Measurements from ENCODE around the gene AREG. TPM values are rescaled to one million over a fixed set of nuclear protein-coding genes. Genes with fewer than 3 reads are reported as not detected.

Gene AREG
- total and polyA plus RNA-seq, 2 of the 13 experiments (the other 11 are each of a cell fraction or from before 2014, with no cell fraction given): 6.2 to 7.1 TPM

GRCh38 chr4:74473155-74473811 is 28.3 kb downstream of the AREG start:
- in situ Hi-C loops (cut with HindIII; ENCODE audit: extremely low pct_ligation_motif_present, low pct_unique_long_range_greater_than_20kb): no loop called here
- H3K27ac ChIP-seq (ENCODE audit: extremely low read length, insufficient read depth, low read length): no peak overlapping the region
- 38% methylated on average over 5 of the region's 5 CpGs for WGBS (ENCODE audit: low lambda C conversion rate)
- peak; percentile 62 for DNase-seq (ENCODE audit: low spot score)
- H3K9ac ChIP-seq (ENCODE audit: insufficient read depth, low read depth, low read length): no peak overlapping the region
- H3K4me2 ChIP-seq (ENCODE audit: low read depth, low read length): no peak overlapping the region
- no peaks in the 10 kb centered on the region for H3K36me3 ChIP-seq (replicated peaks in 1 of 2; ENCODE audit: control insufficient read depth in 1 of 2, insufficient read depth in 2 of 2, low read length in 2 of 2)
- H2AFZ ChIP-seq (ENCODE audit: low read length): no peak overlapping the region
- H4K20me1 ChIP-seq (ENCODE audit: insufficient read depth, low read length): no peaks in the 10 kb centered on the region
- BruUV-seq (replicated peaks): no TSS peak
- H3K79me2 ChIP-seq (ENCODE audit: insufficient read depth, low read length): no peaks in the 10 kb centered on the region
- TF ChIP-seq IRF1 (CRISPR knock-in tag; IDR thresholded peaks at IDR 0.05; ENCODE audit: low read depth): no peak
- no peak for TF ChIP-seq NR2F6 (IDR thresholded peaks at IDR 0.05)
- no peak for TF ChIP-seq NR2F6 (CRISPR knock-in tag; IDR thresholded peaks at IDR 0.05)
- no peak for TF ChIP-seq FOXM1 (CRISPR knock-in tag; IDR thresholded peaks at IDR 0.05)
- no peak for TF ChIP-seq HOXA9 (CRISPR knock-in tag; IDR thresholded peaks at IDR 0.05; ENCODE audit: borderline replicate concordance)
- no peak for TF ChIP-seq ZNF703 (CRISPR knock-in tag; IDR thresholded peaks at IDR 0.05; ENCODE audit: borderline replicate concordance)
- no peak for TF ChIP-seq HIC2 (CRISPR knock-in tag; IDR thresholded peaks at IDR 0.05; ENCODE audit: low read depth)
- TF ChIP-seq ZNF17 (CRISPR knock-in tag; IDR thresholded peaks at IDR 0.05): no peak
- no peak for TF ChIP-seq GATA4 (IDR thresholded peaks at IDR 0.05; ENCODE audit: borderline replicate concordance, low read depth)
- TF ChIP-seq FOSL2 (CRISPR knock-in tag; IDR thresholded peaks at IDR 0.05): peak; percentile 77
- TF ChIP-seq TEAD3 (CRISPR knock-in tag; optimal IDR thresholded peaks at IDR 0.05; ENCODE audit: borderline replicate concordance): peak; percentile 24
- no peak for TF ChIP-seq TOPORS (CRISPR knock-in tag; IDR thresholded peaks at IDR 0.05)
- no peak for TF ChIP-seq ZNF329 (CRISPR knock-in tag; IDR thresholded peaks at IDR 0.05; ENCODE audit: low read depth)
- ATAC-seq: no peak
- ChIA-PET CTCF (ENCODE audit: low intra/inter-chr PET ratio, low total read pairs) (no interaction called here), POLR2A (no interaction called here)
- H3K27me3 ChIP-seq (ENCODE audit: control insufficient read depth in 1 of 2, insufficient read depth in 2 of 2, low read length in 2 of 2): no peaks in the 10 kb centered on the region; a peak in 1 of 5 replicates
- H3K4me3 ChIP-seq (replicated peaks in 1 of 3; ENCODE audit: insufficient read depth in 1 of 3, low read depth in 2 of 3, low read length in 3 of 3): no peak overlapping the region
- H3K9me3 ChIP-seq (ENCODE audit: low read length): no peaks in the 10 kb centered on the region
- peak; percentile 8 for FAIRE-seq
- H3K4me1 ChIP-seq (ENCODE audit: insufficient read depth, low read length): peaks cover under 1% of the 10 kb centered on the region
- intact Hi-C loops (cut with micrococcal nuclease; ENCODE audit: unreplicated experiment): no loop called here

All from HepG2 (cell line).